DMS153 treated with DMSO at 0.1 percent for 48 hours (cell line): ENCODE measurements around the gene MARS2.
"Not testable (repeated sequence)": the region's sequence is repeated elsewhere in the genome, so short reads cannot be mapped to it uniquely, and the experiment has no call there.

Experiments used
- DNase-seq: peaks from one replicate; lab custom pipeline; 2025; ENCODE audit not compliant: unreplicated experiment; lab: John Stamatoyannopoulos, UW

The MARS2 gene

DNA sequence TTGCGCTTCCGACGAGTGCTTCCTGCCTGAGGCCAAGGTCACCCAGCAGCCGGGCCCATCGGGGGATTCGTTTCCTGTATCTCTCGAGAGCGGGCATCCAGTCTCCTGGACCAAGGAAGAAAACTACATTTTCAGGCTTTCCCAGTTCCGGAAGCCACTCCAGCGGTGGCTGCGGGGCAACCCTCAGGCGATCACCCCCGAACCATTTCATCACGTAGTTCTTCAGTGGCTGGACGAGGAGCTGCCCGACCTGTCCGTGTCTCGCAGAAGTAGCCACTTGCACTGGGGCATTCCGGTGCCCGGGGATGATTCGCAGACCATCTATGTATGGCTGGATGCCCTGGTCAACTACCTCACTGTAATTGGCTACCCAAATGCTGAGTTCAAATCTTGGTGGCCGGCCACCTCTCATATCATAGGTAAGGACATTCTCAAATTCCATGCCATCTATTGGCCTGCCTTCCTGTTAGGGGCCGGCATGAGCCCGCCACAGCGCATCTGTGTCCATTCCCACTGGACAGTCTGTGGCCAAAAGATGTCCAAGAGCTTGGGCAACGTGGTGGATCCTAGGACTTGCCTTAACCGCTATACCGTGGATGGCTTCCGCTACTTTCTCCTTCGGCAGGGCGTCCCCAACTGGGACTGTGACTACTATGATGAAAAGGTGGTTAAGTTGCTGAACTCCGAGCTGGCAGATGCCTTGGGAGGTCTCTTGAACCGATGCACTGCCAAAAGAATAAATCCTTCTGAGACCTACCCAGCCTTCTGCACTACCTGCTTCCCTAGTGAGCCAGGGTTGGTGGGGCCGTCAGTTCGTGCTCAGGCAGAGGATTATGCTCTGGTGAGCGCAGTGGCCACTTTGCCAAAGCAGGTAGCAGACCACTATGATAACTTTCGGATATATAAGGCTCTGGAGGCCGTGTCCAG is 1.0 kb downstream of the MARS2 start:
- DNase-seq, result no peak

- DNase-seq, result no peak
Observed at GRCh38 chr2:197706839-197707207, 1.7 kb downstream of the MARS2 start.

GRCh38 chr2:197707316-197708213 is 2.4 kb downstream of the MARS2 start:
- DNase-seq, result no peak

DNA sequence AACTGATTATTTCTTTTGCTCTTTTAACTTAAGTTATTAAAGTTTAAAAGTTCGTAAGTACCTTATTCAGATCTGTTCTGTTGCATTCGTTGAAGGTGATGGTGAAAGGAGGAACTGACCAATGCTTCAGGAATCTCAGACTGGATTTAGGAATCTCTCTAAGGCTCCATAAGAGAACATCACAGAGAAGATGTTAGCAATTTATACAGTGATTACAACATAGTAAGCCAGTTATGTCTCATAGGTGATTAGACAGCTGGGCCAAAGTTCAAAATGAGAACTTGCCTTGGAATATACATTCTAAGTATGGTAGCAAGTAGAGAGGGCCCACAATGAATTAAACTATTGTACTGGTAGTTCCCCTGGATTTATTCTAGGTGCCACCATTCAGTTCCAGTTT is 3.2 kb downstream of the MARS2 start:
- DNase-seq, result no peak

- DNase-seq, result not testable (repeated sequence)
Observed at GRCh38 chr2:197709140-197709539, 4.0 kb downstream of the MARS2 start.

DNA sequence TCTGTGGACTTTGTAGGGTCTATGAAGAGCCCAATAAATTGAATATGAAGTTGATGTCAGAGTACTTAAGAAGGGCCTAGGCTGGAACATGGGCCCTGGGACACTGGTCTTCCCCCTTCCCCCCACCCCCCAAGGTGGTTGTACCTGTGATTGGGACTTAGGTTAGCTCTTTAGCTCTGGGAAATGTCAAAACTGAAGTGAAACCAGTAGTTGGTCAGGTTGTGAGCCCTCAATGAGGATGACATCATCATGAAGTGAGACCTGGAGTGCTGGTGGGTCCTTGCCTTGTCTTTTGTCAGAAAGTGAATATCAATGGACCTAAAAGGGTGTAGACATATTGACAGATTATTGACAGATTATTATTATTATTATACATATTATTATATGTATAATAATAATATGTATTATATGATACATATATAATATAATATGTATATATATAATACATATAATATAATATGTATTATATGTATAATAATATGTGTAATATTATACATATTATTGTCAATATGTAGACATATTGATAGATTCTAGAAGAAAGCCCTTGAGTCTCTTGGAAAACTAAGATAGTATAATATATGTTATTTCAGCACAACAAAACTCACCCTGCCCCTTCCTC is 5.4 kb downstream of the MARS2 start:
- no peak for DNase-seq

DNA sequence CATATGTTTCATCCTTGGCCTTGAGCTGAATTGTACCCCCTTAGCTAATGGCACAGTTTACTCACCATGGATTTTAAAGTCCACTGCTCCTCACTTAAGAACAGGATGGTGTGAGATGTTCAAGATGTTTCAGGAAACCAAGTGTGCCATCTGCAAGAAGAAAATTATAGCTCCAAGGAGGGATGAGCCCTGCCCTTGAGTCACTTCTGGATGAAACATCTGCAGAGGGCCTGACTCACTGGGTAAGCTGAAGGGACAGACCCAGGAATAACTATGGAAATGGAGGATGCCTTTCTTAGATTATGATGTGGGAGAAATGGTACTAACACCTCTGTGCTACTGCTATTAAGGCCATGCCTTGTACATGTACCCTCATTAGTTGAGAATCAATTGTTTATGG is 6.4 kb downstream of the MARS2 start:
- DNase-seq, result no peak

GRCh38 chr2:197713271-197713670 is 8.1 kb downstream of the MARS2 start:
- DNase-seq, result no peak

DNA sequence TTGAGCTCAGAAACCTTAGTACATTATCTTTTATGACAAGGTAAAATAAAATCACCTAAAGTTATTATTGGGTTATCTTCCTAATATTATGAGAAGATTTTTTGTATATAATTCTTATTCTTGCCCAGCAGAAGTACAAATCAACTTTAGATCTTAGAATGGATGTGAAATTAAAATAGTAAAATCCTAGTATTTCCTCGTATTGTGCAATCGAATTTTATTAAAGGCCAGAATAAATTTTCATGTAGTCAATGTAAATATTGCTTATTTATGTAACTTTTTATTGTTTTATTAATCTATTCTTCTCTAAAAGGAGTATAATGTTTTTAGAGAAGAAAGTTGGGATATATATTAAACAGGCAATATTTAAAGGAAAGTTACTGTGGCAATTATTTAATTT is 12.7 kb downstream of the MARS2 start:
- DNase-seq, result no peak

GRCh38 chr2:197727011-197727410 is 21.8 kb downstream of the MARS2 start:
- DNase-seq, result no peak

- not testable (repeated sequence) for DNase-seq
Observed at GRCh38 chr2:197728555-197729544, 23.7 kb downstream of the MARS2 start.

DNA sequence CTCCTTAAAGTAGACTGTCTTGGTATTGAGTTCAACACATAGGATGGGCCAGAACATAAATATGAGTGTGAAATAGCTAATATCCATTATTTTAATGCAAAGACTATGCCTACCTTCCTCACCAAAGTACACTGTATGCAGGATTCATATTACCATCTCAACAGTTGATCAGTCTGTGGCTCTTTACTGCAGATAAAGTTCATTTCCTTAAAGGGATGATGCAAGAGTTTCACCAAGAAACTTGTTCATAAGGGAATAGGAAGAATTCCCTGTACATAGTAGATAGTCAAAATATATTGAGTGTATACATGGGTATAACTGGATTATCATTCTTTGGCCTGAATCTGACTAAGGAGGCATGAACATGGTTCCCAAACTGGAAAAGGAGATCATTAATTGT is 35.0 kb downstream of the MARS2 start:
- DNase-seq, result no peak
